ENCODE data around the gene PLAGL1.
"Not testable (repeated sequence)": the region's sequence is repeated elsewhere in the genome, so short reads cannot be mapped to it uniquely, and the experiment has no call there.

Gene PLAGL1

GRCh38 chr6:144008120-144008811 is at the start of gene PLAGL1:
TSS of gene PLAGL1 (minus strand) at chr6:144008259. CDS start at chr6:143948136, 60,123 bp downstream.
- DNase-seq (ENCODE audit: low read depth, low spot score) = no peak

GRCh38 chr6:144055121-144055931 is 47.3 kb upstream of the PLAGL1 start:
- no peak for DNase-seq (ENCODE audit: low read depth, low spot score)

GRCh38 chr6:144053601-144054000 is 45.5 kb upstream of the PLAGL1 start:
- no peak for DNase-seq (ENCODE audit: low read depth, low spot score)

GRCh38 chr6:144052488-144052887 is 44.4 kb upstream of the PLAGL1 start:
- DNase-seq (ENCODE audit: low read depth, low spot score) = no peak

- DNase-seq (ENCODE audit: low read depth, low spot score) = no peak
Measured at GRCh38 chr6:144049386-144049785, 41.3 kb upstream of the PLAGL1 start.

- no peak for DNase-seq (ENCODE audit: low read depth, low spot score)
Measured at GRCh38 chr6:144047688-144048087, 39.6 kb upstream of the PLAGL1 start.

- DNase-seq (ENCODE audit: low read depth, low spot score) = not testable (repeated sequence)
Measured at GRCh38 chr6:144046672-144047071, 38.6 kb upstream of the PLAGL1 start.

GRCh38 chr6:144044989-144045388 is 36.9 kb upstream of the PLAGL1 start:
- not testable (repeated sequence) for DNase-seq (ENCODE audit: low read depth, low spot score)

GRCh38 chr6:144036835-144037195 is 28.8 kb upstream of the PLAGL1 start:
- no peak for DNase-seq (ENCODE audit: low read depth, low spot score)

- DNase-seq (ENCODE audit: low read depth, low spot score) = no peak
Measured at GRCh38 chr6:144036064-144036834, 28.2 kb upstream of the PLAGL1 start.

- no peak for DNase-seq (ENCODE audit: low read depth, low spot score)
Measured at GRCh38 chr6:144035416-144035815, 27.4 kb upstream of the PLAGL1 start.

GRCh38 chr6:144033816-144034735 is 26.0 kb upstream of the PLAGL1 start:
- no peak for DNase-seq (ENCODE audit: low read depth, low spot score)

- DNase-seq (ENCODE audit: low read depth, low spot score) = no peak
Measured at GRCh38 chr6:144029452-144029851, 21.4 kb upstream of the PLAGL1 start.

- DNase-seq (ENCODE audit: low read depth, low spot score) = no peak
Measured at GRCh38 chr6:144027932-144028587, 20.0 kb upstream of the PLAGL1 start.

- no peak for DNase-seq (ENCODE audit: low read depth, low spot score)
Measured at GRCh38 chr6:144023216-144023615, 15.2 kb upstream of the PLAGL1 start.

GRCh38 chr6:144019929-144020328 is 11.9 kb upstream of the PLAGL1 start:
- DNase-seq (ENCODE audit: low read depth, low spot score) = no peak

GRCh38 chr6:144017166-144018094 is 9.4 kb upstream of the PLAGL1 start:
- DNase-seq (ENCODE audit: low read depth, low spot score) = no peak

GRCh38 chr6:144013486-144013909 is 5.4 kb upstream of the PLAGL1 start:
- peak; percentile 62 for DNase-seq (ENCODE audit: low read depth, low spot score)

GRCh38 chr6:144012534-144012933 is 4.5 kb upstream of the PLAGL1 start:
- DNase-seq (ENCODE audit: low read depth, low spot score) = no peak
